LNCAP (cell line): ENCODE data around the gene HDGFL2.

Source experiments
- TF ChIP-seq, protein P1 (sequence below): fragments of 450-650 bp; IDR thresholded peaks from 2 replicates; pipeline ENCODE4 v1.5.1; 2017; ENCODE audit warnings: mild to moderate bottlenecking

HDGFL2 gene

DNA sequence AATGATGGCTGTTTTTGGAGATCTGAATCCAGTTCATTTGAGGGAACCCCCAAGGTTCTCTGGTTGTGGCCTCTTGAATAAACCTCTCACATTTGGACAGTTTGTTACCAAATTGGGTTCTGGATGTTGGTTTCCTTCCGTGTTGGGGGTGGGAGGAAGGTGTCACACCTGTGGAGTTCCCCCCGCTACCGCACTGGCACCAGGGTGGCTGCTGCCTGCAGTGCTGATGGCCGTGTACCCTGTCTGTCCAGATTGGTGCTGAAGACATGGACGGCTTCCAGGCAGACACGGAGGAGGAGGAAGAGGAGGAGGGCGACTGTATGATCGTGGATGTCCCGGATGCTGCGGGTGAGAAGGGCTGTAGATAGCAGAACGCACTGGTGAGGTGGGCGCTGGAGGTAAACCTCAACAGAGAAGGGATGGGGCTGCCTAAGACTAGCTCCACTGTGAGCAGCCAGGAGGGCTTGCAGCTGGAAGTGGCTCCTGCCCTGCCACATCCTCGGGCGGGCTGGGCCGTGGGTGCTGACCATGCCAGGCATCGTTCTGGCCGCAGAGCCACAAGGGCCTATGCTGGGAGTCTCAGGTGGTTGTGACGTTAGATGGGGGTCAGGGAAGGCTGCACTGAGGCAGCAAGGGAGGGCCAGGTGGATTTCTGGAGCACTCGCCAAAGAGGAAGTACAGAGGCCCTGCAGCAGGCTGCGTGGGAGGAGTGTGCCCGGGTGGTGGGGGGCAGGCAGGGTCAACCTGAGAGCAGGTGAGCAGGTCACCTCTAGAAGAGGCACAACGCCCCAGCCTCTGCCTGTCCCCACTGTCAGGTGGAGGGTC, 29.9 kb upstream of the HDGFL2 start:
- TF ChIP-seq, protein P1, sequence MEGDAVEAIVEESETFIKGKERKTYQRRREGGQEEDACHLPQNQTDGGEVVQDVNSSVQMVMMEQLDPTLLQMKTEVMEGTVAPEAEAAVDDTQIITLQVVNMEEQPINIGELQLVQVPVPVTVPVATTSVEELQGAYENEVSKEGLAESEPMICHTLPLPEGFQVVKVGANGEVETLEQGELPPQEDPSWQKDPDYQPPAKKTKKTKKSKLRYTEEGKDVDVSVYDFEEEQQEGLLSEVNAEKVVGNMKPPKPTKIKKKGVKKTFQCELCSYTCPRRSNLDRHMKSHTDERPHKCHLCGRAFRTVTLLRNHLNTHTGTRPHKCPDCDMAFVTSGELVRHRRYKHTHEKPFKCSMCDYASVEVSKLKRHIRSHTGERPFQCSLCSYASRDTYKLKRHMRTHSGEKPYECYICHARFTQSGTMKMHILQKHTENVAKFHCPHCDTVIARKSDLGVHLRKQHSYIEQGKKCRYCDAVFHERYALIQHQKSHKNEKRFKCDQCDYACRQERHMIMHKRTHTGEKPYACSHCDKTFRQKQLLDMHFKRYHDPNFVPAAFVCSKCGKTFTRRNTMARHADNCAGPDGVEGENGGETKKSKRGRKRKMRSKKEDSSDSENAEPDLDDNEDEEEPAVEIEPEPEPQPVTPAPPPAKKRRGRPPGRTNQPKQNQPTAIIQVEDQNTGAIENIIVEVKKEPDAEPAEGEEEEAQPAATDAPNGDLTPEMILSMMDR: no peak

DNA sequence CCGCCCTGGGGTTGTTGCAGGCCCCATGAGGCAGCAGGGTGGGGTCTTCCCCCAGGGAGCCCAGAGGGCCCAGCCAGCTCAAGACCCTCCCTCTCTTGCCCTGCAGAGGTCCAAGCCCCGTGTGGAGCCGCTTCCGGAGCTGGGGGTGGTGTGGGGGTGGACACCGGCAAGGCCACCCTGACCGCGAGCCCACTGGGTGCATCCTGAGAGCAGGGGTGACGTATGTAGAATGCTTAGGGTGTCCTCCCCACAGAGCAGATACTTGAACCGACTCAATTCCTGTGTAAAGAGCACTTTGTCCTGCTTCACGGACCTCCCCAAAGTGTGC, 29.3 kb upstream of the HDGFL2 start:
- TF ChIP-seq, protein P1: no peak

DNA sequence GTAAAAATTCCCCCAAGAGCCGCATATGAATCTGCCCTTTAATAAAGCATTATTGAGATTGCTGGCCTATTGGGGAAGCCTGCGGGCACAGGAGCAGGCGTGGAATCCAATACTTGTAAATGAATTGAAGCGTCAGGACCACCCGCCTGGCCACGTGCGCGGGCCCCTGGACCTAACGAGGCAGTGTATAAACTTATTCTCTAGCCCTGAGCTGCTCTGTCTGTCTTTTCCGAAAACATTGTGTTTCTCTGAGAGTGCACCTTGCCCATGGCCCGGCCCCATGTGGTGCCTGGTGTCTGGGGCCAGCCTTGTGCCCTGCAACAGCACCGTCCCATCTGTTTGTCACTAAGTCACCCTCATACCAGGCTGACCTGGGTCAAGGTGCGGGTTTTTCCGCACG, 28.9 kb upstream of the HDGFL2 start:
- TF ChIP-seq, protein P1: no peak

DNA sequence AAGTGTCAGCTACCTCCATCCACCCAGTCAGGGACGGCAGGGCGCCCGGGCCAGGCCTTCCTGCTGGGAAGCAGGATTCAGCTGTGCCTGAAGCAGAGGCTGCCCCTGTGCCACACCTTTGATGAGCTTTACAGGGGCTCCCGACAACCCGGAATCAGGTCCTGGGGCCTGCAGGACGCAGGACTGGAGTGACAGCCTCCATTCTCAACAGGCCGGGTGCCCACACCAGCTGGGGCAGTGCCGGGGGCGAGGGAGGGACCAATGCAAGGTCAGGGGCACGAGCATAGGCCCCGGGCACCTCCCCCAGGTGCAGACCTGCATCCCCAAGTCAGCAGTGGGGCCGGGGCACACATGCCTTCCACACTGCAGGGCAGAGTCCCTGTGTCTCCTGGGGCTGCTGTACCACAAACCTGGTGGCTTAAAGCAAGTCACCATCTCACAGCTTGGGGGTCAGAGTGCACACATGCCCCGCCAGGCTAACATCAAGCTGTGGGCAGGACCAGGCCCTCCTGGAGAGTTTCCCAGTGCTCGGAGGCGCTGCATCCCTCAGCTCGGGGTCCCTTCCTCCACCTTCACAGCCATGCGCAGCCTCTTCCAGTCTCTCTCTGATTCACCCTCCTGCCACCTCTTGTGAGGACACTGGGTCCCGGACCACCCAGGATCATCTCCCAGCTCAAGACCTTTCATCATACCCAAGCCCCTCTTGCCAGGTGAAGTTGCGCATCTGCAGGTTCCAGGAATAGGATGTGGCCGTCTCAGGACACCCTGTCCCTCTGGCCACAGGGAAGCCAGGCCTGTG, 27.9 kb upstream of the HDGFL2 start:
- TF ChIP-seq, protein P1: no peak

DNA sequence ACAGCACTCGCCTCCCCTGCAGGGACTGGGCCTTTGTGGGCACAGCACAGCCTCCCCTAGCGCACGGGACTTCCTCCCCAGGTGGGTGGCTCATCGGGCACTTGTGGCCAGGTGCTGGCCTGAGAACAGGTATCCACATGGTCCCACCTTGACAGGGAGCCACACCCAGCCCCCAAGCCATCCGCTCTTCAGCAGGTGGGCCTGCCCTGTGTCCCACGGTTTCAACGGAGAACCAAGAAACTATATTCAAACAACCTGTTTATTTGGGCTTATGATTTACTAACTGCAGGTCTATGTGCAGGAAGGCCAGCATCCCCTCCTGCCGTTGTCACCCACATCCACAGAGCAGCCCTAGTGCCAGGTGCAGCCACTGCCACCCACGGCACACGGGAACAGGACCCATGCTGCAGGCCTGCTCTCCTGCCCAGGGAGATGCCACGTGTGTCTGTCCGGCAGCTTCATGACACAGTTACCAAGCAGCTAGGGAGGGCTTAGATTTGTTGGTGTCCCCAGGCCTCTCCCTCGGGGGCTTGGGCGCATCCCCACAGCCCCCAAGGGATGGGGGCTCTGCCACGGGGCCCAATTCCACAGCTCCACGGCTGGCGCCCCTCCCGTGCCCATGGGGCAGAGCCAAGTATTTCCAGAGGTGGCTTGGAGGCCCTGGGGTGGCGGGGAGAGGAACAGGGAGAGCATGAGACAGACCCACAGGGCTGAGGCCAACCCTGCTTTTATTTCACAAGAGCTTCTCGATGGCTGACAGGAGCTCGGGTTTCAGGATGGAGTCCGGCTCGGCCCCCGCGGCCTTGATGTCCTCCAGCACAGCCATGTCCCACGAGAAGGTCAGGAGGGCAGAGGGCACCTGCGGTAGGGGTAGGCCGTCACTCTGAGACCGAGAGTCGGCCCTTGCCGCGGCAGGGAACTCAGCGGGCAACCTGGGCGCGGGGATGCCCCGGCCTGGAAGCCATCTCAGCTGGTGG, 27.0 kb upstream of the HDGFL2 start:
- TF ChIP-seq, protein P1: no peak

DNA sequence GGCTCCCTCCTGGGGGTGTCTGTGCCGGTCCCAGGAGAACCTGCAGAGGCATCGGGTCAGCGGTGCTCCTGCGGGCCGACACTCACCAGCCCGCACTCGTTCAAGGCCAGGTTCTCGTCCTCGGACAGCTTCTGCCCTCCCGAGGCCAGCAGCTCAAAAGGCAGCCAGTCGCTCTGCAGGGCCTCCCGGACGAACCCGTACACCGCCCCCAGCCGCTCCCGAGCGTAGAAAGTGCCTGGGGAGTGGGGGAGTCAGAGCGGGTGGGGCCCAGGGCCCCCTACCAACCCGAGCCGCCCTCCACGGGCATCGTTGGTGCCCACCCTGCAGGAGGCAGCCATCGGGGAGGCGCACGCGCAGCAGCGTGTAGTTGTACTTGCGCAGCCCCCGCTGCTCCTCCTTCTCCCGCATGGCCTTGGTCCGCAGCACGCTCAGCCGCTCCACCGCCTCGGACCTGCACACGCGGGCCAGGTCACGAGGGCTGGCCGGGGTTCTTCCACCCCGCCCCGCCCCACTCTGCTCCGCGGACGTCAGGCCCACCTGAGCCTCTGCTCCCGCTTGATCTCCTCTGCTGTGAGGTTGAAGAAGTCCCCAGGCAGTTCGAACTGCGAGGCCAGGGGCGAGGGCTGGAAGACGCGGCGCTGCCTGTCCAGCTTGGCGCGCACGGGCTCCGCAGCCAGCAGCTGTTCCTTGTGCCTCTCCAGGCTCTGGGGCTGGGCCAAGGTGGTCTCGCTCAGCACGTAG, 26.0 kb upstream of the HDGFL2 start:
- TF ChIP-seq, protein P1: no peak
